GM13976 (cell line): ENCODE measurements around the gene FEN1.

Experiments used
- DNase-seq: peaks from one replicate; pipeline ENCODE4 v3.0.0; 2012; ENCODE audit warnings: low spot score
- in situ Hi-C: fragments of 300-500 bp; cut with MboI; formaldehyde crosslinking; loops from one replicate; pipeline ENCODE4 v1.12.0; 2022; ENCODE audit warnings: low sequenced_read_pairs, mixed read lengths, inconsistent platforms; ENCODE audit not compliant: unreplicated experiment
- TF ChIP-seq, protein P1 (sequence below): IDR thresholded peaks from 2 replicates; pipeline ENCODE4 v1.5.1; 2012; ENCODE audit warnings: borderline replicate concordance, mild to moderate bottlenecking; ENCODE audit not compliant: insufficient read depth; ENCODE audit errors: extremely low read depth, missing control alignments, control extremely low read depth

Gene FEN1

DNA sequence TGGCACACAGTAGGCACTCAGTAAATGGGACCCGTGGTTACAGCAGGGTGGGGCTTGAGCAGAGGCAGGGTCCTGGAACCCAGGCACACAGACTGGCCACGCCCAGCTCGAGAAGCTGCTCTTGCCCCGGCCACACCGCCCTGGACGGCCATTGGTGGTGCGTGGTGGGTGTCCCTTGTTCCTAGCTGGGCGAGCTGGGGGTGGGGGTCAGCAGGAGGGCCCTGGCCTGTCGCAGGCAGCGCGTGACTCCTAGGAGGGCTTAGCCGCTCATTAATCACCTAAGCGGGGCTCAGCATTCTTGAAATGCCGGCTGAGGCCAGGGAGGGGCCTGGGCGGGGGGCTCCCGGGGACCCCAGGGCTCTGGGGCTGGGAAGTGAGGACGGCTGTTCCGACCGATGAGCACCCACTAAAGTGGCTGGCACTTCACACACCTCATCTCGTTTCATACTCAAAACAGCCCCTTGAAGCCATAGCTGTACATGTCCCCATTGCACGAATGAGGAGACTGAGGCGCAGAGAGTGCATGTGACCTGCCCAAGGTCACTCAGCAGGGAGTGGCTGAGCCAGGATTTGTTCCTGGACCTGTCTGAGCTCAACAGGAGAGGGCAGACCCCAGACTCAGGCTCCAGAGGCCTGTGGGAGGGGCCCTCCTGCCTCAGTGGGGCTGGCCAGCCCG, 28.6 kb upstream of the FEN1 start:
- DNase-seq: no peak
- TF ChIP-seq, protein P1, sequence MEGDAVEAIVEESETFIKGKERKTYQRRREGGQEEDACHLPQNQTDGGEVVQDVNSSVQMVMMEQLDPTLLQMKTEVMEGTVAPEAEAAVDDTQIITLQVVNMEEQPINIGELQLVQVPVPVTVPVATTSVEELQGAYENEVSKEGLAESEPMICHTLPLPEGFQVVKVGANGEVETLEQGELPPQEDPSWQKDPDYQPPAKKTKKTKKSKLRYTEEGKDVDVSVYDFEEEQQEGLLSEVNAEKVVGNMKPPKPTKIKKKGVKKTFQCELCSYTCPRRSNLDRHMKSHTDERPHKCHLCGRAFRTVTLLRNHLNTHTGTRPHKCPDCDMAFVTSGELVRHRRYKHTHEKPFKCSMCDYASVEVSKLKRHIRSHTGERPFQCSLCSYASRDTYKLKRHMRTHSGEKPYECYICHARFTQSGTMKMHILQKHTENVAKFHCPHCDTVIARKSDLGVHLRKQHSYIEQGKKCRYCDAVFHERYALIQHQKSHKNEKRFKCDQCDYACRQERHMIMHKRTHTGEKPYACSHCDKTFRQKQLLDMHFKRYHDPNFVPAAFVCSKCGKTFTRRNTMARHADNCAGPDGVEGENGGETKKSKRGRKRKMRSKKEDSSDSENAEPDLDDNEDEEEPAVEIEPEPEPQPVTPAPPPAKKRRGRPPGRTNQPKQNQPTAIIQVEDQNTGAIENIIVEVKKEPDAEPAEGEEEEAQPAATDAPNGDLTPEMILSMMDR: no peak
- in situ Hi-C loops: no loop called here

DNA sequence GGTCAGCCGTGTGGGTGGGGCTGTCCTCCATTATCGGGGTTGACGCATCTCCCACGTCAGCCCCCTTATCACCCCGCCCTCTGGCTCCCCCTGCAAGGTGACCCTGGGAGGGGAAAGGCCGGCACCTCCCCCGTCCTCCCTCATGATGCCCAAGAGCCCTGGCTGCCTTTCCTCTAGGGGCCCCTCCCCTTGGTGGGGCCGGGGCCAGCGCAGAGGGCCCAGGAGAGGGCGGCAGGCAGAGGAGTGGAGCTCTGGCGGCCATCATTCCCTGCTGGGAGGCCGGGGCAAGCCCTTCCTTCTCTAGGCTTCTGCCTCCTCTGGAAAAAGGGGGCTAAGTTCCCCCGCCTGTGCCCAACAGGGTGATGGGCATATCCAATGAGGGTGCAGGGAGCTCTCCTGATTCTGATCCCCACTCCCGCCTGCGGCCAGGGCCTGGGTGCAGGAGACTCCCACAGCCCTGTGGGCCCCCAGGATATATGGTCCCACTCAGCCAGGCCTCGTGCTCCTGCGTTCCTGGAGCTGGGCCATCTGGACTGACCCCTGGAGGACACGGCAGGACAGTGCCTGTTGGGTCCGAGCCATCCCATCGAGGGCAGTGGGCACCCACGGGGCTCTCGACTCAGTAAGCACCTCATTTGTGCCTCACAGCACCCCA, 28.0 kb upstream of the FEN1 start:
- TF ChIP-seq, protein P1: no peak
- in situ Hi-C loops: no loop called here
- DNase-seq: no peak

DNA sequence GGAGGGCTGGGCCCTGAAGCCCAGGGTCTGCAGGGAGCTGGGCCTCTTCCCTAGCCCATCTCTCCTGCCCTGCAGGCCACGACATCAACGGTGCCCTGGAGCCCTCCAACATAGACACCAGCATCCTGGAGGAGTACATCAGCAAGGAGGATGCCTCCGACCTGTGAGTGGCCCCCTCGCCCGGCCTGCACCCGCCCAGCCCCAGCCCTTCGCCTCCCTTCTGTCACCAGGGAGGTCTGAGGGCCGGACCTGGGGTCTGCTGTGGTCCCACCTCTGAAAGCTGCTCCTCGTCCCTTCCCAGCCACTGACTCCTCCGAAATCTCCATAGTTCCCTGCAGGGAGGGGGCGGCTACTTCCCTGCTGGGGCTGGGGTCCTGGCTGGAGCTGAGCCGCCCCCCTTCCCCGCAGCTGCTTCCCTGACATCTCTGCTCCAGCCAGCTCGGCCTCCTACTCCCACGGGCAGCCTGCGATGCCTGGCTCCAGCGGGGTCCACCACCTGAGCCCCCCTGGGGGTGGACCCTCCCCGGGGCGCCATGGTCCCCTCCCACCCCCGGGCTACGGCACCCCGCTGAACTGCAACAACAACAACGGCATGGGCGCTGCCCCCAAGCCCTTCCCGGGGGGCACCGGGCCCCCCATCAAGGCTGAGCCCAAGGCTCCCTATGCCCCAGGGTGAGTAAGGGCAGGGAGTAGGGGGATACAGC, 27.0 kb upstream of the FEN1 start:
- in situ Hi-C loops: no loop called here
- TF ChIP-seq, protein P1: no peak
- no peak for DNase-seq

DNA sequence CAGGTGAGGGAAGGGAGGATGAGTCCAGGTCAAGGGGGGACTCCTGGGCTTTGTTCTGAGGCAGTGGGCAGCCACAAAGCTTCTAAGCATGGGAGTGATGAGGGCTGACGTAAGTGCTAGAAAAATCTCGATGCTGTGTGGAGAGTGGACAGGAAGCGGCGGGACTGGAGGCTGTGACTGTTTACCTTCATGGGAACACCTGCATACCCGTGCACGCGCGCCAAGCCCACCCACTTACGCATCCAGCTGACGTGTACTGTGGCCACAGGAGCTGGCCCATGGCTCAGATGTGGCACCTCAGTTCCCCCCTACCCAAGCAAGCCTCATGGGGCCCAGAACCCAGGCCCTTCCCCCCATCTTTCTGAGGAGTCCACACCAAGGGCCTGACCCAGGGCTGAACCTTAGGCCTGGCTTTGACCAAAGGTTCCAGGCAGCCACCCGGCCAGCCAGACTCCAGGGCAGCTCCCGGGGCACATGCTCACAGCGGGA, 26.3 kb upstream of the FEN1 start:
- no peak for DNase-seq
- in situ Hi-C loops: no loop called here
- TF ChIP-seq, protein P1: no peak

DNA sequence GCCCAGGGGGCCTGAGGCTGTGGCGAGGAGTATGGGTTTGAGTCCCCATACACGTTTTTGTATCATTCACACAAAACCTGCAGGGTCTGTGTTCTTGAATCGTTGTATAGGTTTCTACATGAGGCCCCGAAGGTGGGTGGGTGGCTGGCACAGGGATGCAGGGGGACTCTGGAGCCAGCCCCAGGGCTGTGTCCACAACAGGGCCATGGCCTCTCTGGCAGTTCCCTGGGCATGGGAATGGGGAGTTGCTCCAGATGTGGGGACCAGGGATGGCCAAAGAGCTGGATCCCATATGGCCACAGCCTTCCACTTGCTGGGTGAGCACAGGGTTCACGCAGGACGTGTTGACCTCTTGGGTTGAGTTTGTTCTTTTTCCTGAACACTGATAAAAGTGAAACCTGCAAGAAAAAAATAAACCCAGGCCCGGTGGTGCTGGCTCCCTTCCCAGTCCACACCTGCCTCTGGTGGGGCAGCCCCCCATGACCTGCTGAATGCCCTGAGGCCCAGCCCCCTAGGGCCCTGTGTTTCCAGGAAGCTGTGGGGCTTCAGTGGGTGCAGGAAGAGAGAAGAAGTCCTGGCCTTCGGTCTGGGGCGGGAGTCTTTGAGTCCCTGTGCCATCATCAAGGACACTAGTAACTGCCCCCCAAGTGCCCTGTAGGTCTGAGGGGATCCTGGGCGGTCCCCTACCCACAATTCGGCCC, 24.2 kb upstream of the FEN1 start:
- no peak for DNase-seq

More for the DNA sequence above, 24.2 kb upstream of the FEN1 start:
- TF ChIP-seq, protein P1: no peak
- in situ Hi-C loops: no loop called here
